ENCODE measurements around the gene SLC25A21.

The SLC25A21 gene

DNA sequence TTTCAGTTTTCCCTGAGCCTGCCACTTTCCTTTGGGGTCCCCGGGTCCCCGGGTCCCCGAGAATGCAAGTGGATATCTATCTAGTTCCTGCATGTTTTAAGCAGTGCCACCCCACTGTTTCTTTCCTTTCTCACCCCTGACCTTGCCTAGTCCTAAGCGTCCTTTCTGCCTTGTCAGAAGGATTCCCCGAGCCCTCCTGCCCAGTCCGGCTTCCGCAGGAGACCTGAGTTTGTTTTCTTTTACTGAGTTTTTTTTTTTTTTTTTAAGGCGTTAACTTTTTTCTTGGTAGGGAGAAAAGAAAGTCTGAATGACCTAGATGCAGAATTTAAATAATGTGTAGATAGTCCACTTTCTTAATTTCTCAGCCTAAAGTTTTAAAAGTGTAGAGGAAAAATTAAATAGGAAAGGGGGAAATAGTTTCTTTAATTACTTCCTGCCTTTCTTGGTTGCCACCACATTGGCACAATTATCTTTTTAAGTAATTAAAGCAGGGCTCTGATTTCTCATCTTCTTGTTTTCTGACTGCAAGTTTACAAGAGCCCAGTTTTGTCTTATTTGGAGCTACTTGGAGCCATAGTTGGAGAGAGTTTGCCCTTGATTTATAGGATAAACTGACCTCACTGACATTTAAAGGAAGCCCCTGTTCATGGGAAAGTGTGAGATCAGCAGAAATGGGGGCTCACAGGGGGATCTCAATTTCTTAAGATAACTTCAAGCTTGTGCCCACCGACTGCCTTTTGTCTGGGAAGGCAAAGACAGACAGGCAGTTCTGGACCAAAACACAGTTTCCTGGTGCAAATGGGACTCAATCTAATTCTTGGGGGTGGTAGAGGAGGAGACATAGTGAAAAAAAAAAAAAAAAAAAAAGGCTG is 507.8 kb downstream of the SLC25A21 start:
- in situ Hi-C loops (cut with MboI; ENCODE audit: low pct_unique_long_range_greater_than_20kb, low sequenced_read_pairs, unreplicated experiment) = loop anchor here (25.0 kb wide), 1 partner anchor 923 kb away; the partner anchor contains the start of genes FOXA1 and TTC6
- TF ChIP-seq, protein P1, sequence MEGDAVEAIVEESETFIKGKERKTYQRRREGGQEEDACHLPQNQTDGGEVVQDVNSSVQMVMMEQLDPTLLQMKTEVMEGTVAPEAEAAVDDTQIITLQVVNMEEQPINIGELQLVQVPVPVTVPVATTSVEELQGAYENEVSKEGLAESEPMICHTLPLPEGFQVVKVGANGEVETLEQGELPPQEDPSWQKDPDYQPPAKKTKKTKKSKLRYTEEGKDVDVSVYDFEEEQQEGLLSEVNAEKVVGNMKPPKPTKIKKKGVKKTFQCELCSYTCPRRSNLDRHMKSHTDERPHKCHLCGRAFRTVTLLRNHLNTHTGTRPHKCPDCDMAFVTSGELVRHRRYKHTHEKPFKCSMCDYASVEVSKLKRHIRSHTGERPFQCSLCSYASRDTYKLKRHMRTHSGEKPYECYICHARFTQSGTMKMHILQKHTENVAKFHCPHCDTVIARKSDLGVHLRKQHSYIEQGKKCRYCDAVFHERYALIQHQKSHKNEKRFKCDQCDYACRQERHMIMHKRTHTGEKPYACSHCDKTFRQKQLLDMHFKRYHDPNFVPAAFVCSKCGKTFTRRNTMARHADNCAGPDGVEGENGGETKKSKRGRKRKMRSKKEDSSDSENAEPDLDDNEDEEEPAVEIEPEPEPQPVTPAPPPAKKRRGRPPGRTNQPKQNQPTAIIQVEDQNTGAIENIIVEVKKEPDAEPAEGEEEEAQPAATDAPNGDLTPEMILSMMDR (IDR thresholded peaks at IDR 0.05; ENCODE audit: extremely low read depth, insufficient read depth, missing control alignments) = no peak
- no peak for DNase-seq (ENCODE audit: low spot score)

DNA sequence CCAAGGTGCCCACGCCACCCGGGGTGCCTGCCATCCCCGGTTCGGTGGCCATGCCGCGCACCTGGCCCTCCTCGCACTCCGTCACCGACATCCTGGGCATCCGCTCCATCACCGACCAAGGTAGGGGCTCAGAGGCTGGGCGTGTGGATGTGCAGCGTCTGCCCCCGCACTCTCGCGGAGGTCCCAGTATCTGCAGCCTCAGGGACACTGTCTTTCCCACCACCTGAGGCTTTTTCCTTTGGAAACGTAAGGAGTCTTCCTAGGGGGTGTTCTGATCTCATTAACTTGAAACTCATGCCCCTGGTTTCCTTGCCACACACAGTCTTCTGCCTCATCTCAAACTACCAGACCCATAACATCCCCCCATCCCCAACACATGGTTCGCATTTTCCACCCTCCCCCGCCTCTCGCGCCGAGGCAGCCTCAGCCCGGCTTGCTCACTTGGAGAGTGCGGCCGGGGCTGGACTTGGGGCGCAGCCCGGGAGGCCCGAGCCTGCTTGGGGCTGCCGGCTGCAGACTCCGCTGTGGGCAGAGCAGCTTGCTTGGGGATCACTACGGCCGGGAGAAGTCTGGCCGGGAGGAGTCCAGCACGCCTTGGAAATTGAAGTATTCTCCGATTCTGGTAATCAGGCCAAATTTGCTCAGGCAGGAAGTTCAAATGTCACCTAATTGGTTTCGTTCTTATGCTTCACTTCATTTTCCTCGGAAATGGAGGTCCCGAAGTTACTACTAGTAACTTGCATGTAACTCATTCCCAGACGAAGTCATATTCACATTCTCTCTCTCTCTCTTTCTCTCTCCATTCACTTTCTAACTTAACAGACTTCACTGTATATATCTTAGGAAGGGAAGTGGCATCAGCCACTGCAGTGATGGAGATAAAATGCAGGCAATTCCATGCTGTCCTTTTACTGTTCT is 508.7 kb downstream of the SLC25A21 start:
- DNase-seq (ENCODE audit: low spot score) = peak; percentile 23
- in situ Hi-C loops (cut with MboI; ENCODE audit: low pct_unique_long_range_greater_than_20kb, low sequenced_read_pairs, unreplicated experiment) = loop anchor here (25.0 kb wide), 1 partner anchor 924 kb away; the partner anchor contains the start of genes FOXA1 and TTC6
- TF ChIP-seq, protein P1 (IDR thresholded peaks at IDR 0.05; ENCODE audit: extremely low read depth, insufficient read depth, missing control alignments) = no peak

DNA sequence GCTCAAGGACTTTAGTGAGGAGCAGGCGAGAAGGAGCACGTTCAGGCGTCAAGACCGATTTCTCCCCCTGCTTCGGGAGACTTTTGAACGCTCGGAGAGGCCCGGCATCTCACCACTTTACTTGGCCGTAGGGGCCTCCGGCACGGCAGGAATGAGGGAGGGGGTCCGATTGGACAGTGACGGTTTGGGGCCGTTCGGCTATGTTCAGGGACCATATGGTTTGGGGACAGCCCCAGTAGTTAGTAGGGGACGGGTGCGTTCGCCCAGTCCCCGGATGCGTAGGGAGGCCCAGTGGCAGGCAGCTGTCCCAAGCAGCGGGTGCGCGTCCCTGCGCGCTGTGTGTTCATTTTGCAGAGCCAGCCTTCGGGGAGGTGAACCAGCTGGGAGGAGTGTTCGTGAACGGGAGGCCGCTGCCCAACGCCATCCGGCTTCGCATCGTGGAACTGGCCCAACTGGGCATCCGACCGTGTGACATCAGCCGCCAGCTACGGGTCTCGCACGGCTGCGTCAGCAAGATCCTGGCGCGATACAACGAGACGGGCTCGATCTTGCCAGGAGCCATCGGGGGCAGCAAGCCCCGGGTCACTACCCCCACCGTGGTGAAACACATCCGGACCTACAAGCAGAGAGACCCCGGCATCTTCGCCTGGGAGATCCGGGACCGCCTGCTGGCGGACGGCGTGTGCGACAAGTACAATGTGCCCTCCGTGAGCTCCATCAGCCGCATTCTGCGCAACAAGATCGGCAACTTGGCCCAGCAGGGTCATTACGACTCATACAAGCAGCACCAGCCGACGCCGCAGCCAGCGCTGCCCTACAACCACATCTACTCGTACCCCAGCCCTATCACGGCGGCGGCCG is 509.6 kb downstream of the SLC25A21 start:
- TF ChIP-seq, protein P1 (IDR thresholded peaks at IDR 0.05; ENCODE audit: extremely low read depth, insufficient read depth, missing control alignments) = no peak
- DNase-seq (ENCODE audit: low spot score) = peak; percentile 39
- in situ Hi-C loops (cut with MboI; ENCODE audit: low pct_unique_long_range_greater_than_20kb, low sequenced_read_pairs, unreplicated experiment) = loop anchor here (25.0 kb wide), 1 partner anchor 925 kb away; the partner anchor contains the start of genes FOXA1 and TTC6

- in situ Hi-C loops (cut with MboI; ENCODE audit: low pct_unique_long_range_greater_than_20kb, low sequenced_read_pairs, unreplicated experiment) = loop anchor here (25.0 kb wide), 1 partner anchor 925 kb away; the partner anchor contains the start of genes FOXA1 and TTC6
- TF ChIP-seq, protein P1 (IDR thresholded peaks at IDR 0.05; ENCODE audit: extremely low read depth, insufficient read depth, missing control alignments) = no peak
- DNase-seq (ENCODE audit: low spot score) = no peak
Observed at GRCh38 chr14:36662258-36662542, 510.2 kb downstream of the SLC25A21 start.

GRCh38 chr14:36661506-36662257 is 510.7 kb downstream of the SLC25A21 start, which contains the start of gene PAX9:
TSS of gene PAX9 (plus strand) at chr14:36661860. CDS start at chr14:36662090, 230 bp downstream.
- in situ Hi-C loops (cut with MboI; ENCODE audit: low pct_unique_long_range_greater_than_20kb, low sequenced_read_pairs, unreplicated experiment) = loop anchor here (25.0 kb wide), 1 partner anchor 926 kb away; the partner anchor contains the start of genes FOXA1 and TTC6
- TF ChIP-seq, protein P1 (IDR thresholded peaks at IDR 0.05; ENCODE audit: extremely low read depth, insufficient read depth, missing control alignments) = no peak
- peak; percentile 90 for DNase-seq (ENCODE audit: low spot score)
